ENCODE measurements around the gene PLB1.

The PLB1 gene, protein sequence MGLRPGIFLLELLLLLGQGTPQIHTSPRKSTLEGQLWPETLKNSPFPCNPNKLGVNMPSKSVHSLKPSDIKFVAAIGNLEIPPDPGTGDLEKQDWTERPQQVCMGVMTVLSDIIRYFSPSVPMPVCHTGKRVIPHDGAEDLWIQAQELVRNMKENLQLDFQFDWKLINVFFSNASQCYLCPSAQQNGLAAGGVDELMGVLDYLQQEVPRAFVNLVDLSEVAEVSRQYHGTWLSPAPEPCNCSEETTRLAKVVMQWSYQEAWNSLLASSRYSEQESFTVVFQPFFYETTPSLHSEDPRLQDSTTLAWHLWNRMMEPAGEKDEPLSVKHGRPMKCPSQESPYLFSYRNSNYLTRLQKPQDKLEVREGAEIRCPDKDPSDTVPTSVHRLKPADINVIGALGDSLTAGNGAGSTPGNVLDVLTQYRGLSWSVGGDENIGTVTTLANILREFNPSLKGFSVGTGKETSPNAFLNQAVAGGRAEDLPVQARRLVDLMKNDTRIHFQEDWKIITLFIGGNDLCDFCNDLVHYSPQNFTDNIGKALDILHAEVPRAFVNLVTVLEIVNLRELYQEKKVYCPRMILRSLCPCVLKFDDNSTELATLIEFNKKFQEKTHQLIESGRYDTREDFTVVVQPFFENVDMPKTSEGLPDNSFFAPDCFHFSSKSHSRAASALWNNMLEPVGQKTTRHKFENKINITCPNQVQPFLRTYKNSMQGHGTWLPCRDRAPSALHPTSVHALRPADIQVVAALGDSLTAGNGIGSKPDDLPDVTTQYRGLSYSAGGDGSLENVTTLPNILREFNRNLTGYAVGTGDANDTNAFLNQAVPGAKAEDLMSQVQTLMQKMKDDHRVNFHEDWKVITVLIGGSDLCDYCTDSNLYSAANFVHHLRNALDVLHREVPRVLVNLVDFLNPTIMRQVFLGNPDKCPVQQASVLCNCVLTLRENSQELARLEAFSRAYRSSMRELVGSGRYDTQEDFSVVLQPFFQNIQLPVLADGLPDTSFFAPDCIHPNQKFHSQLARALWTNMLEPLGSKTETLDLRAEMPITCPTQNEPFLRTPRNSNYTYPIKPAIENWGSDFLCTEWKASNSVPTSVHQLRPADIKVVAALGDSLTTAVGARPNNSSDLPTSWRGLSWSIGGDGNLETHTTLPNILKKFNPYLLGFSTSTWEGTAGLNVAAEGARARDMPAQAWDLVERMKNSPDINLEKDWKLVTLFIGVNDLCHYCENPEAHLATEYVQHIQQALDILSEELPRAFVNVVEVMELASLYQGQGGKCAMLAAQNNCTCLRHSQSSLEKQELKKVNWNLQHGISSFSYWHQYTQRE (N-terminal part only)

DNA sequence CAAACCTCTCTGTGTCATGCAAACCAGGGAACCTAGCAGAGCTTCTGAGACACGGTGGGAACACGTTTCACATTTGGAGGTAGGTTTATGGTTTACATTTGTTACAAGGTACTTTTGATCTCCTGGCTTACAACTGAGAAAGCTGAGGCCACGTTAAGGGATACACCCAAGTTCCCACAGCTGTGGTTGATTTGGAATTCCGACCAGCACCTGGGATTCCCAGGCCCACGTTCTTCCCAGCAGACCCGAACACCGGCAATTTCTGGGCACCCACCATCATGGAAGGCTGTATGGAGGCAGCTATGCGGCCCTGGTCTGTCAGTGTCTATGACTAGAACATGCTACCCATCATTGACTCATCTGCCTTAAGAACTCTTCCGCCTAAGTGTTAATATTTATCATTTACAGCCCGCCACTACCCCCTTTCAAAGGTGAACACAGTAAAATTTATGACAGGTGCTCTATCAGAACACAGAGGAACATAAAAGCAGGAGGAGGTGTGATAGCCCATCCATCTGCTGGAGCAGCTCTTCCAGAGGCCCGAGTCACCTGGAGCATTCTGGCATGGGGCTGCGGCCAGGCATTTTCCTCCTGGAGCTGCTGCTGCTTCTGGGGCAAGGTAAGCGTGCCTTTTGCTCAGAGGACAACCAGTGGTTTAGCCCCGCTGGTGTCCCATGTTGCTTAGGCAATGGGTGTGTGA, at the start of gene PLB1:
Gene PLB1 (plus strand): TSS at position 510 of the 700 bp plus-strand sequence. CDS start 55 bp downstream, at position 565.
- no peak for DNase-seq

DNA sequence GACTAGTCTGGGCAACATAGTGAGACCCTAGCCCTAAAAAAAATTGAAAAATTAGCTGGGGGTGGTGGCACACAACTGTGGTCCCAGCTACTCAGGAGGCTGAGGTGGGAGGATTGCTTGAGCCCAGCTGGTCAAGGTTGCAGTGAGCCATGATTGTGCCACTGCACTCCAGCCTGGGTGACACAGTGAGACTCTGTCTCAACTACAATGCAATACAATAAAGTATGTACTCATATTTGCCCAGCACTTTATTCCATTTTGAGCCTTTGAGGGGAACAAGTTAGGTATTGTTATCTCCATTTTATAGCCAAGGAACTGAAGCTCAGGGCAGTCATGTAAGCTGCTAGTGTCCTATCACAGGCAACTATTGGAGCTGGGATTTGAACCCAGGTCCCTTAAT, 49.3 kb upstream of the PLB1 start:
- DNase-seq = no peak

DNA sequence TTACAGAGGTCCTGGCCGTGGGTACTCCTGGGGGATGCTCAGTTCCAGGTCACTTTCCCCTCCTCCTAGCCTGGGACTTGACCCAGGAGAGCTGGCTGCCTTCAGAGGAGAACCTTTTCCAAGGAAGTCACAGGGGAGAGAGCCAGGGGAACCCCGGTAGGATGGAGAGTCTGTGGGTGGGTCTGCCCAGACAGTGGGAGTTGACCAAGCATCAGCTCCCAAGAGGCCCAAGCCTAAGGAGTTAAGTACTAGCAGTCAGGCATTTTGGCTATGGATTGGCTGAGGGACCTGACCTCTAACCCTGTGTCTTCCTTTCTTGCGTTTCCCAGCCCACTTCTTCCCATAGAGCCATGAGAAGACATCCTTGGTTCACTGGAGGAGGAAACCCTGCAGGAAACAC, 48.8 kb upstream of the PLB1 start:
- no peak for DNase-seq

DNA sequence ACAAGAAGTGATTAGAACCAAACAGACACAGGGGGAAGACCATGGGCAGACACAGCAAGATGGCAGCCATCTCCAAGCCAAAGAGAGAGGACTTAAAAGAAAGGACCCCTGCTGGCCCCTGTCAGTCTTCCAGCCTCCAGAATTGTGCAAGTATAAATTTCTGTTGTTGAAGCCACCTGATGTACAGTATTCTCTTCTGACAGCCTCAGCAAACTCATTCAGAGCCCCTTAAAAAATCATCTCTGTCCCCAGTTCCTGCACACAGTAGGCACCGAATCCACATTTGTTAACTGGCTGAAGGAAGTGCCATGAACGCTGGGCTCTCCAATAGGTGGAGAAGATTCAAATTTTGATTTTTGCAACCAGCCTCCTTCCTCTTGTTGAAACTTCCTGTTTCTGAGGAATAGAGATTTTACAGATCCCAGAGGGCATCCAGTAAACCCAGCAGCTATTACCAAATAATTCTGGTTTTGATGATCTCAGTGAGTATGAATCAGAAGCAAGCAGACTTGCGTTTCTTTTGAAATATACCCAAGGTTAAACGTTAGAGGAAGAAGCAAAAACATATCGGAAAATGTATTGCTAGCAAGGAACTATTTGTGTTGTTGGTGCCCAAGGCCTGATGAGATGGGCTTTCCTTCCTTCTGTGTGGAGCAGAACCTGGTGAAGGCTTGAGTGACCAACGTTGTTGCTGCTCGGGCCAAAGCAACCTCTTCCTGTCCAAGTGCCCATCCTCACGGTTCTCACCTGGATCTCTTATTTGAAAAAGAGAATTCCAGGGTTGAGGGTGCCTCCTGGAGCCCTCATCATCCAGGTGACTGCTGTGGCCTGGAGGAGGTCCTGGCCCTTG, 47.7 kb upstream of the PLB1 start:
- DNase-seq = no peak

DNA sequence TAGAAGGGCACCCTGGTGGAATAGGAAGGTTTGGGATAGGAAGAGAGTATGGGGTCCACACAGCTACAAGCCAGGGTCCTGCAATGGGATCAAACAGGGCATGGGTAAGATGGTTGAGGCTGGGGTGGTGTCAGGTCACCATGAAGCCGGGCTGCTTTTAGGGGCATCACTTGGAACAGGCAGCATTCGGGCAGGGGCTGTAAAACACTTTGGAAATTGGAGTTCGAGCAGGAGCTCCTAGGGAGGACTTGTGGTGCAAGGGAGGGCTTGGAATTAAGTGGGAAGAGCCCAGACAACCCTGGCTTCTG, 47.1 kb upstream of the PLB1 start:
- no peak for DNase-seq

DNA sequence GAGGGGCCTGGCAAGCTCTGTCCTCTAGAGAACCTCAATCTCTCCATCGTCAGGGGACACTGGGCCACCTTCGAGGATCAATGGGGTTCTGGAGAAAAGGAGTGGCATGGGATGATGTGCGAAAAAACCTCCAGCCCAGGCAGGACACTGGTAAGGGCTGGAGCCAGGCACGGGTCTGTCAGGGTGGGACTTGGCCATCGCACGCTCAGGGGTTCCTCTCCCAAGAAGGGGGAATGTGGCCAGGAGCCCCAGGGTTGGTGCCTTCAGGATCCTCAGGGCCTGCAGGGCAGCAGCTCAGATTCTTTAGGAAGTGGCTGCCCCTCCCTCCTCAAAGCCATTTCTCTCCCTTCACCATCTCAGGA, 46.8 kb upstream of the PLB1 start:
- no peak for DNase-seq

DNA sequence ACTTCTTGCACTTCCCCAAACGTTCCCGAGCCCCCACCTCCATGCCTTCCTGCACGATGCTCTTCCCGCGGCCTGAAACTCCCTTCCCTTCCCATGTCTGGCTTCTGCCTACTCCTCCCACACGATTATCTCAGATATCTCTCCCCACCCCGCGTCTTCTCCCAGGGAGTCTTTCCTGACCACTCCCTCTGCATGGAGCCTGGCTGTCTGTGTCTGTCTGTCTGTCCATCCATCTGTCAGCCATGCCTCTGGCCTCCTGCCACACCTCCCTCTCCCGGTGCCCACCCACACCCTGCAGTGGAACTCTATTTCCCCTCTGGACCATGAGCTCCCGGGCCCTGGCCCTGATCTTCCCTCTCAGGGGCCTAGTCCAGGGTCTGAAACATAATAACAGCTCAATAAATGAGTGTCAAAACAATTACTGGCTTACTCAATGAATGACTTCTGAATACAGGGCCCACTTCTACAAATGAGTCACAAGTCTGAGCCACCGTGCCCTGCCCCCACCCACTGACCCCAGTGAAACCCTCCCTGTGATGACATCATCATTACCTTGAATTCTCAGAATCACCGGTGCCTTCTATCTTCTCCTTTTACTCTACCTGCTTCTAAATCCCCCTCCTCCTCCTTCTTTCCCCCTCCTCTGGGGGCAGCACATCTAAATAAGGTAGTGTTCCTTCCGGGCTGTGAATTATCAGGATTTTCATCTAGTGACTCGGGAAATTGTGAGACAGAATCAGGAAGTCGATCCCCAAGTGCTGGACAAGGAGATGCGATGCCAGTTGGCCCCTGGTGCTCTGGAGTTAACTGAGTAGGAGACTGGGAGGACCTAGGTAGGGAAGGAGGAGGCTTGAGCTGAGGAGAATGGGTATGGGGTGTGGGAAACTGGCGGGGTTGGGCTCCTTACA, 46.1 kb upstream of the PLB1 start:
- peak; percentile 88 for DNase-seq

DNA sequence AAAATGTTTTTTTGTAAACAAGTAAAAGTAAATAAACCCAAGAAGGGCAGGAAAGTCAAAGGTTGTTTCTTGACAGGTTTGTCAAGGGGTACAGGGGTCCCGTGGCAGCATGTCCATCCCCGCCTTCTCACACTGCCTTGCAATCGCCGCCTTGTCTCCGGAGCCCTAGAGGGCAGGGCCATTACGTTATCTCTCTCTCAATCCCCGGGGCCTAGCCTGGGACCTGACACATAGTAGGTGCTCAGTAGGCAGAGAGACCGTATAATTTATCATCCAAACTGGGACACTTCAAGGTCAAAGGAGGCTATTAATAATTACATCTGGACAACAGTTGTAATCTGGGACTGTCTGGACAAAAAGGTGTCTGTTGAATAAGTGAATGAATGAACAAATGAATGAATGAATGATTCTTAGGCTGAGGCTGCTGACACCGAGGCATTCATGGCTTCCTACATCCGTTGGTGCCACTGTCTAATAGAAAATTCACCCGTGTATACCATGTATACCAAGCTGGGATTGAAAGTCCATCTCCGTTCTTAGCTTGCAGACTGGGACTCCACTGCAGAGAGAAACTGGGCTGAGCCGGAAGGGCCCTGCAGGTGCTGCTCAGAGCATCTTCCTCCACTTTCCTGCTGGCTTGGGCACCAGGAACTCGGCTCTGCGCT, 44.8 kb upstream of the PLB1 start:
- DNase-seq = no peak

DNA sequence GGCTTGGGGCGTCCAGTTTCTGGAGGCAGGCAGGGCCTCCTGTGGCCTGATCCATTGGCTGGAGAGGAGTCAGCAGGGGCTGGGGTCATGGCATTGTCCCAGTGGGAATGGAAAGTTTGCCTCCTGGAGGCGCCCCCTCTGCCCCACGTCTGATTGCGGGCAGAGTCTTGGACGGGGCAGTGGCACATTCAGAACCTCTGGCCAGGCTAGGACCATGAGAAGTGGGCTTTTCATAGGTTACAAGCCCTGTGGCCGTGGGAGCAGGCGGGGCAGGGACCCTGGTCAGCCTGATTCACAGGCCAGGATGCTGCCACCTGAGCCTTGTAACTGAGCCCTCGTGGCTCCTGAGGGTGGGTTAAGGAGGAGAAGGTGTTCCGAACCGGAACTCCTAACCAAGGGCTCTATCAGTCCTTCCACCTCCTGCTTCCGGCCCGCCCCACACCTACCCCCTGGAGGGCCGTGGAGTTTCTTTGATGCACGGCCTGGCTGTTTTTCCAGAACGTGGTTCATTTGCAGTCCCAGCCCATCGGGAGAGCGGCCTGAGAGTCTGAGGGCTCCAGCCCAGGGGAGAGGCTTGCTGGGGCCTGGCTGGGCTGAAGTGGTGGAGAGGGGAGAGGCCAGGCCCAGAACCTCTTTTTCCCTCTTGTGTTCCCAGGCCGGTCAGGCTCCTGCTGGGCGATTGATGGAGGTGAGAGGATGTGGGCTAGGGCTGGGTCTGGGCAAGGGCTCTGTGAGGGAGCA, 43.9 kb upstream of the PLB1 start:
- DNase-seq = no peak

DNA sequence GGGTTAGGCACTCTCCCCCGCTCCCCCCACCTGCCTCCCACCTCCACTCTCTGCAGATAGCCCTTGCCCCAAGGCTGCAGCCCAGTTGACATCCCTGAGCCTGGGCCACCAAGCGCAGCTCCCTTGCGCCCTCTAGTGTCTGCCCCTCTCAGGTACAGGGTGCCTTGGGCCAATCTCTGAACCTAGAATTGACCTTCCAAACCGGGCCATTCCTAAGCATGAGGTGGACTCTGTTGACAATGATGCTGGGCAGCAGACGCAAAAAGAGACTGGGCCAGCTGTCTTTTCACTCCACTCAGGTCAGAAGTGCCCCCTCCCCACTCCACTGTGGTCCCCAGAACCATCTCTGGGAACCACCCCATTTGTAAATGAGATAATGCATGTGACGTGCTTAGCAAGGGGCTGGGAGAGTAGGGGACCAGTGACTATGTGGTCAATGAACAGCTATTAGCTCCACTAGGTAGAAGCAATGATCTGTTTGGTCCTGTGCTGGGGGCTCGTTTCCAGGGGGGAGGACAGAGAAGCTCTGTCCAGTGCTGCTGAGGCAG, 43.3 kb upstream of the PLB1 start:
- peak; percentile 82 for DNase-seq

DNA sequence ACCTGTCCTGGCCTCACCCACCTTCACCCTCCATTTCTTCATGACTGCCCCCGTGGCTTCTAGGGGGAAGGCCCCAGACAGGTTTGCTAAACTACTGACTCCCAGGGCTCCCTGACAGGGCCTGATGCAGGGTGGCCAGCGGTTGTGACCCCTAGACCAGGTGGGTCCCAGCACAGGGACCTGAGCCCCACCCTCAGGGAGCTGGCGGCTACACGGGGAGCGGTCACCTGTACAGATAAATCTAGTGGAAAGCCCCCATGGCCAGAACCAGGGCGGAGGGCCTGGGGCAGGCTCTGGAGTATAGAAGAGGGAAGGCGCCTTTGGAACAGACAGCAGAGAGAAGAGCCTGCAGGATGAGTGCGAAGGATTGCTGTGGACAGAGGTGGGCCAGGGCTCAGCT, 42.5 kb upstream of the PLB1 start:
- DNase-seq = no peak

DNA sequence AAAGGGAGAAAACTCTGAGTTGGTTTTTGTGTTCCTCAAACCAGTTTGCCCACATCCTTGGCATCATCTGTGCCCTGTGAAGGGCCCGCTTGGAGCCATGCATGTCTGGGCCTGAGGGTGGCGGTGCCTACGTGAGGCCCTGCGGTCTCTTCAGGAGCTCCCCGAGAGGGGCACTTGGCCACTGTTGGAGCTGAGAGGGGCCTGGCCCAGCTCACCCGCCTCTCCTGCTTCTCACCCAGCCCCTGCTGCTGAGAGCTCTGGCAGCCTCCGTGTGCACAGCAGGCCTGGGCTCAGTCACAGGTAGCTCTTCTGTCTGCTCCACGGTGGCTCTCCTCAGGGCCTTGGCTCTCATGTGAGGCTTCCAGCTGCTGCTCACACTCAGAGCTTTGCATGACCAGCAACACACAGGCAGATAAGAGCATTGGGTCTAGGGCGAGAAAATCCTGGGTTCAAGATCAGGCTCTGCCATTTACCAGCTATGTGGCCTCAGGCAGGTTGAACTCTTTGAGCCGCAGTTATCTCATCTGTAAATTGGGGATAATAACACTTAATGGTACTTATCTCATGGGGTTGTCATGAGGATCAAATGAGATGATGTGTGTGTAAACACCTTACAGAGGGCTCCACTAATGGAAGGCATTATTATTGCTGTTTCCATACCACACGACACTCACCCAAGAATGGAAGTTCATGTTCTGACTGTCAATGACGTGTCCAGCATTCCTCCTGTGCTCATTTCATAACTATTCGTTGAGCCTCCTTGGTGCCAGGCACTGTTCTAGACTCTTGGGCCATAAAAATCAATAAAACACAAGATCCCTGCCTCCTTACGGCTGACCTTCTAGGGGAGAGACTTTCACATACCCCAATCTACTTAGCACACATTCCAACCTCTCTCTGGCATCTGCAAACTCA, 41.6 kb upstream of the PLB1 start:
- DNase-seq = no peak

DNA sequence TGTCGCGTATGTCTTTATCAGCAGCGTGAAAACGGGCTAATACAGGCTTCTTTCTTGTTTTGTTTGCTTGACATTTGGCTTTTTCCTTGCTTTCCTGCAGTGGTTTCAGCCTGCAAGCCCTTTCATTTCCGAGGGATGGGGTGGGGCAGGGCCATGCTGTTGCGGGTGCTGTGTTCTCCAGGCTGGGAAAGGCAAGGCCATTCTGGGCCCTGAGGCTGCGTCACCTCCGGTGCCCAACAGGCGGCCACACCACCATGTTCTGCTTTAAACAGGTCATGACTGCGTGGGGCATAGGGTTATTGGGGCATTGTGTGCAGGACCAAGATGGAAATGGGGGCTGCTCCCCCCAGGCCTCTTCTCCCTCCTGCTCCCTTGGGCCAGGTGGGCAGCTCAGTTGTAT, 38.6 kb upstream of the PLB1 start:
- no peak for DNase-seq

DNA sequence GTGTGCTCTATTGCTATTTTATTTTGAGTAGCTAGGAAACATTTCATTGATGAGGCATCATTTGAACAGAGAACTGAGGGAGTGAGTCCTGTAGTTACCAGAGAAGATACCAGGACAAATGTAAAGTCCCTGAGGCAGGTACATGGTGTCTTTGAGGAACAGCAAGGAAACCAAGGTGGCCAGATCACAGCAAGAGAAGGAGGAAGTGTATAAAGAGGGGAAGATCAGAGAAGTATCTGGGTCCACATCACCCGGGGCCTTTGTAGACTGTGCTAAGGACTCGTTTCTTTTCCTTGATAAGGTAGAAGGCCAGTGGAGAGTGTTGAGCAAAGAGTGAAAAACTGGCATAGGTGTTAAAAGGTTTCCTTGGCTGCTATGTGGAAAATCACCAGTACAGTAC, 34.8 kb upstream of the PLB1 start:
- DNase-seq = no peak

DNA sequence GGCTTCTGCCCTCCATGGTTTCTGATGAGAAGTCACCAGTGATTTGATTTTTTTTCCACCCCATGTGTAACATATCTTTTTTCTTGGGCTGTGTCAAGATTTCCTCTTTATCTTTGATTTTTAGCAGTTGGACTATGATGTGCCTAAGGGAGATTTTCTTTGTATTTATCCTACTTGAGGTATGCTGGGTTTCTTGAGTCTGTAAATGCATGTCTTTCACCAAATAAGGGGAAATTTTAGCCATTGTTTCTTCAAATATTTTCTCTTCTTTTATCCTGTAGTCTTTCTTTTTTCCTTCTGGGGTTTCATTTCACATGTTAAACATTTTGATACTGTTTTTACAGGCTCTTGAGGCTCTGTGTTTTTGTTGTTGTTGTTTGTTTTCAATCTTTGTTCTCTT, 33.7 kb upstream of the PLB1 start:
- no peak for DNase-seq

DNA sequence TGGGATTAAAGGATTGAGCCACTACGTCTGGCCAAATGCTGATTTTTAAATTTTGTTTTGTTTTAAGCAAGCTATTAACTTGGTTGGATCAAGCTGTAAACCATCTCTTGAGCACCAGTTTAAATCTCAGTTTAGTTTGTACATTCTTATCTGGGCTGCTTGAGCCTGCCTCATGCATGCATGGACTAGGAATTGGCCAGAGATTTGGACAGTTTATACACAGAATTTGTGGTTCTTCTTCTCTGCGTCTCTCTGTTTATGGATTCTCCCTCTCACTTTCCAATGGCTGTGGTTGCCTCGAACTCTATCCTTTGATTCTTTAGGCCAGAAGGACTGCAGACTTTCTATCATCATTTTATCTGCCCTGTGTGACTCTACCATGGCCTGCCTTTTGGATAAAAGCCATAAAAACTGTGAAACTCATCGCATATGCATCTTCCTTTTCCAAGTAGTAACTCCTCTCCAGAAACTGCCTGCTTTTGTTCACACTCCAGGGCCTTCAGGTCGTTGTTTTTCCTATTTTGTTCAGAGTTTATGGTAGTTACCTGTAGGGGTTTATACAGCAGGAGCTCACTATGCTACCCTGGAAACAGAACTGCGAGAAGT, 32.5 kb upstream of the PLB1 start:
- DNase-seq = no peak

DNA sequence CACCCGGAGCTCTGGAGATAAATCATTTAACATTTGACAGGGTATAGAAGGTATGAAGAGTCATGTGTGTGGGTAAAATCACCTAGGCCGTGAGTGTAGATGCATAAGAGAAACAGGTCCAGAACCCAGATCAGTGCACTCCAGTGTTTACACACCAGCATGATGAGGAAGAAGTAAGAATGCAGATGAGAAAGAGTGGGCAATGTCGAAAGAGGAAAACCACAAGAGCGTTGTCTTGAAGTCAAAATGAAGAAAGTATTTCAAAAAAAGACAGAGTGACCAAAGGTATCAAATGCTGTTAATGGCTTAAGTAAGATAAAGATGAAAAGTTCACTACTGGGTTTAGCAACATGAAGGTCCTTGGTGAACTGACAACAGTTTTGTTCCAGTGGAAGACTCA, 32.0 kb upstream of the PLB1 start:
- no peak for DNase-seq
